ENCODE measurements around the gene IL1F10.
"Not testable (repeated sequence)": the region's sequence is repeated elsewhere in the genome, so short reads cannot be mapped to it uniquely, and the experiment has no call there.

The IL1F10 gene

GRCh38 chr2:113081488-113082210, 13.9 kb downstream of the IL1F10 start:
- DNase-seq (ENCODE audit: low read depth): no peak

- DNase-seq (ENCODE audit: low read depth): no peak
Measured at GRCh38 chr2:113083296-113083695, 15.5 kb downstream of the IL1F10 start.

GRCh38 chr2:113084249-113085000, 16.7 kb downstream of the IL1F10 start:
- DNase-seq (ENCODE audit: low read depth): no peak

GRCh38 chr2:113085542-113085941, 17.8 kb downstream of the IL1F10 start:
- no peak for DNase-seq (ENCODE audit: low read depth)

- no peak for DNase-seq (ENCODE audit: low read depth)
Measured at GRCh38 chr2:113088213-113088992, 20.6 kb downstream of the IL1F10 start.

- DNase-seq (ENCODE audit: low read depth): no peak
Measured at GRCh38 chr2:113089916-113090315, 22.1 kb downstream of the IL1F10 start.

- no peak for DNase-seq (ENCODE audit: low read depth)
Measured at GRCh38 chr2:113091231-113091896, 23.6 kb downstream of the IL1F10 start.

GRCh38 chr2:113092864-113093612, 25.3 kb downstream of the IL1F10 start:
- no peak for DNase-seq (ENCODE audit: low read depth)

GRCh38 chr2:113093613-113093977, 25.8 kb downstream of the IL1F10 start:
- DNase-seq (ENCODE audit: low read depth): no peak

- not testable (repeated sequence) for DNase-seq (ENCODE audit: low read depth)
Measured at GRCh38 chr2:113096306-113096705, 28.5 kb downstream of the IL1F10 start.

- DNase-seq (ENCODE audit: low read depth): not testable (repeated sequence)
Measured at GRCh38 chr2:113096842-113097618, 29.3 kb downstream of the IL1F10 start.

GRCh38 chr2:113098041-113098440, 30.3 kb downstream of the IL1F10 start:
- no peak for DNase-seq (ENCODE audit: low read depth)

GRCh38 chr2:113098532-113098931, 30.8 kb downstream of the IL1F10 start:
- no peak for DNase-seq (ENCODE audit: low read depth)

GRCh38 chr2:113102133-113102532, 34.4 kb downstream of the IL1F10 start:
- no peak for DNase-seq (ENCODE audit: low read depth)

- no peak for DNase-seq (ENCODE audit: low read depth)
Measured at GRCh38 chr2:113103277-113103676, 35.5 kb downstream of the IL1F10 start.

- DNase-seq (ENCODE audit: low read depth): peak; percentile 36
Measured at GRCh38 chr2:113104054-113104611, 36.4 kb downstream of the IL1F10 start.

GRCh38 chr2:113105047-113105785, 37.4 kb downstream of the IL1F10 start:
- peak; percentile 39 for DNase-seq (ENCODE audit: low read depth)

- no peak for DNase-seq (ENCODE audit: low read depth)
Measured at GRCh38 chr2:113111121-113111520, 43.4 kb downstream of the IL1F10 start.

GRCh38 chr2:113111823-113112287, 44.1 kb downstream of the IL1F10 start:
- no peak for DNase-seq (ENCODE audit: low read depth)
